Smooth muscle cell (in vitro differentiated cells): ENCODE measurements around the gene KATNBL1. TPM values are rescaled to one million over a fixed set of nuclear protein-coding genes. Genes with fewer than 3 reads are reported as not detected.

ENCODE experiments used
- DNase-seq: peaks from one replicate; lab custom pipeline; 2025; ENCODE audit not compliant: unreplicated experiment; lab: John Stamatoyannopoulos, UW
- H2AFZ ChIP-seq: fragments of 200-600 bp; sonication (generic); 2 replicates; pipeline ENCODE4 v1.6.0; 2016; ENCODE audit warnings: antibody characterized with exemption, low read depth, mild to moderate bottlenecking
- H3F3A ChIP-seq: fragments of 200-600 bp; sonication (generic); 2 replicates; pipeline ENCODE4 v1.6.0; 2017; ENCODE audit warnings: antibody characterized with exemption, low read depth
- H3K27ac ChIP-seq: fragments of 200-600 bp; sonication (generic); 2 replicates; pipeline ENCODE4 v1.5.1; 2016; ENCODE audit warnings: low read depth, mild to moderate bottlenecking
- H3K27me3 ChIP-seq: fragments of 200-600 bp; sonication (generic); 2 replicates; pipeline ENCODE4 v1.6.1; 2016; ENCODE audit warnings: low read depth, mild to moderate bottlenecking
- H3K36me3 ChIP-seq: fragments of 200-600 bp; sonication (generic); 2 replicates; pipeline ENCODE4 v1.5.1; 2016; ENCODE audit warnings: low read depth
- H3K4me1 ChIP-seq: fragments of 200-600 bp; sonication (generic); 2 replicates; pipeline ENCODE4 v1.5.1; 2016; ENCODE audit warnings: low read depth
- H3K4me2 ChIP-seq: fragments of 200-600 bp; sonication (generic); 2 replicates; pipeline ENCODE4 v1.6.0; 2016; ENCODE audit warnings: mild to moderate bottlenecking
- H3K4me3 ChIP-seq: fragments of 200-600 bp; sonication (generic); 2 replicates; pipeline ENCODE4 v1.5.1; 2016; ENCODE audit warnings: mild to moderate bottlenecking
- H3K79me2 ChIP-seq: fragments of 200-600 bp; sonication (generic); 2 replicates; pipeline ENCODE4 v1.6.0; 2016; ENCODE audit warnings: low read depth, mild to moderate bottlenecking
- H3K9ac ChIP-seq: fragments of 200-600 bp; sonication (generic); 2 replicates; pipeline ENCODE4 v1.6.0; 2016; ENCODE audit warnings: low read depth
- H3K9me3 ChIP-seq: fragments of 200-600 bp; sonication (generic); replicated peaks from 2 replicates; pipeline ENCODE4 v1.5.1; 2016; ENCODE audit warnings: low read depth
- H4K20me1 ChIP-seq: fragments of 200-600 bp; sonication (generic); 2 replicates; pipeline ENCODE4 v1.6.0; 2016; ENCODE audit warnings: low read depth
- CTCF ChIP-seq: fragments of 200-600 bp; sonication (generic); IDR thresholded peaks from 2 replicates; pipeline ENCODE4 v1.5.1; 2017; ENCODE audit warnings: borderline replicate concordance, mild to moderate bottlenecking, antibody characterized with exemption; ENCODE audit not compliant: insufficient read depth, poor library complexity, severe bottlenecking
- WGBS: methylation state at CpG from one replicate; pipeline ENCODE4 v1.1.7; 2016; ENCODE audit warnings: low lambda C conversion rate; 5-methylcytosine and 5-hydroxymethylcytosine counted together
- polyA plus RNA-seq: library from polyadenylated mRNA; unstranded; fragments of >200 nt; fragmentation: Nextera tagmentation; extraction: Ambion mirVana; gene quantifications from 2 replicates; pipeline ENCODE4 v1.2.1, GENCODE V29; 2016
- total RNA-seq: library from RNA; depleted of rRNA; stranded (reverse); fragments of >200 nt; gene quantifications from 2 replicates; pipeline ENCODE4 v1.2.3, GENCODE V29; 2014

KATNBL1 gene
- total and polyA plus RNA-seq, 2 experiments from 2014 or later, result 62.3 to 91.8 TPM

- Histone ChIP-seq H2AFZ (no peak overlapping the region), H3K36me3 (no peaks in the 10 kb centered on the region), H3K79me2 (no peaks in the 10 kb centered on the region), H3K4me2 (no peak overlapping the region), H3K4me3 (no peak overlapping the region), H3F3A (no peaks in the 10 kb centered on the region), H3K9ac (no peak overlapping the region), H4K20me1 (no peaks in the 10 kb centered on the region), H3K4me1 (no peaks in the 10 kb centered on the region), H3K9me3 (no peaks in the 10 kb centered on the region), H3K27ac (no peak overlapping the region), H3K27me3 (no peaks in the 10 kb centered on the region)
- DNase-seq, result no peak
- no peak for TF ChIP-seq CTCF
- WGBS, result 87% methylated on average over 1 of the region's 1 CpG
These were observed 77.0 kb downstream of the KATNBL1 start for GRCh38 chr15:34132881-34133280.

GRCh38 chr15:34128898-34129297, 81.0 kb downstream of the KATNBL1 start:
- Histone ChIP-seq H3K36me3 (no peaks in the 10 kb centered on the region), H3K9me3 (no peaks in the 10 kb centered on the region), H3K27me3 (no peaks in the 10 kb centered on the region), H3F3A (peaks cover 3% of the 10 kb centered on the region), H4K20me1 (no peaks in the 10 kb centered on the region), H3K27ac (no peak overlapping the region), H2AFZ (no peak overlapping the region), H3K4me3 (no peak overlapping the region), H3K79me2 (no peaks in the 10 kb centered on the region), H3K9ac (no peak overlapping the region), H3K4me2 (no peak overlapping the region), H3K4me1 (no peaks in the 10 kb centered on the region)
- no peak for DNase-seq
- TF ChIP-seq CTCF, result no peak
- 46% methylated on average over 2 of the region's 2 CpGs for WGBS

- no peak overlapping the region for H3K4me2 ChIP-seq
- H3K27ac ChIP-seq, result no peak overlapping the region
- no peaks in the 10 kb centered on the region for H3K9me3 ChIP-seq
These were observed 83.4 kb downstream of the KATNBL1 start for GRCh38 chr15:34126522-34126921.

More at GRCh38 chr15:34126522-34126921, 83.4 kb downstream of the KATNBL1 start:
- Histone ChIP-seq H3K36me3 (no peaks in the 10 kb centered on the region), H3K79me2 (no peaks in the 10 kb centered on the region), H4K20me1 (no peaks in the 10 kb centered on the region), H3K27me3 (no peaks in the 10 kb centered on the region), H2AFZ (no peak overlapping the region), H3F3A (peaks cover 6% of the 10 kb centered on the region), H3K4me1 (peaks cover 5% of the 10 kb centered on the region), H3K9ac (no peak overlapping the region), H3K4me3 (no peak overlapping the region)
- no peak for DNase-seq
- TF ChIP-seq CTCF, result no peak
